CD14-positive monocyte (primary cell): ENCODE results near the gene IKZF1. TPM values are rescaled to one million over a fixed set of nuclear protein-coding genes. Genes with fewer than 3 reads are reported as not detected.

Experiments
- DNase-seq, 3 donors: peaks; one replicate each; pipeline ENCODE4 v3.0.0-alpha.2; 2011 to 2022
- H2AFZ ChIP-seq: 2 replicates; pipeline ENCODE4 v1.6.0; 2012; ENCODE audit warnings: mild to moderate bottlenecking, low read depth, low read length, inconsistent platforms; ENCODE audit not compliant: insufficient read depth, poor library complexity, severe bottlenecking
- H3K27ac ChIP-seq, 2 donors: 1 replicate in 1 of 2; 2 replicates in 1 of 2; pipeline ENCODE4 v1.5.1; 2012 to 2013; ENCODE audit warnings: low read length in 2 of 2, control low read depth in 1 of 2, inconsistent platforms in 1 of 2, low read depth in 1 of 2, mild to moderate bottlenecking in 1 of 2
- H3K27me3 ChIP-seq, 2 donors: one replicate each; pipeline versions ENCODE4 v1.6.0 to v1.6.1; 2011 to 2013; ENCODE audit warnings: low read length in 2 of 2; ENCODE audit not compliant: control insufficient read depth in 2 of 2, insufficient read depth in 2 of 2
- H3K36me3 ChIP-seq, 2 donors: replicated peaks in 1 of 2; 1 replicate in 1 of 2; 2 replicates in 1 of 2; pipeline versions ENCODE4 v1.5.1 to v1.6.1; 2012 to 2013; ENCODE audit warnings: low read length in 2 of 2, control low read depth in 1 of 2, inconsistent platforms in 1 of 2, mild to moderate bottlenecking in 1 of 2; ENCODE audit not compliant: insufficient read depth in 2 of 2, control insufficient read depth in 1 of 2
- H3K4me1 ChIP-seq, 2 donors: 1 replicate in 1 of 2; 2 replicates in 1 of 2; pipeline versions ENCODE4 v1.5.1 to v1.6.1; 2012 to 2013; ENCODE audit warnings: low read length in 2 of 2, control low read depth in 1 of 2, inconsistent platforms in 1 of 2, mild to moderate bottlenecking in 1 of 2, moderate library complexity in 1 of 2; ENCODE audit not compliant: insufficient read depth in 2 of 2, control insufficient read depth in 1 of 2
- H3K4me2 ChIP-seq: replicated peaks from 2 replicates; pipeline ENCODE3; 2012; ENCODE audit warnings: low read length, moderate library complexity, mild to moderate bottlenecking; ENCODE audit not compliant: poor library complexity, severe bottlenecking; ENCODE audit errors: extremely low read depth
- H3K4me3 ChIP-seq, 3 experiments: fragments of 200-600 bp in 1 of 3; sonication (generic) in 1 of 3; replicated peaks in 1 of 3; 1 replicate in 2 of 3; 2 replicates in 1 of 3; pipeline ENCODE4 v1.5.1; 2011 to 2013; ENCODE audit warnings: low read length in 3 of 3, mild to moderate bottlenecking in 3 of 3, control low read depth in 2 of 3, low read depth in 2 of 3, inconsistent platforms in 1 of 3, moderate library complexity in 1 of 3
- H3K79me2 ChIP-seq: 2 replicates; pipeline ENCODE4 v1.6.0; 2012; ENCODE audit warnings: mild to moderate bottlenecking, control low read depth, inconsistent platforms, low read length, moderate library complexity; ENCODE audit not compliant: insufficient read depth
- H3K9ac ChIP-seq: 2 replicates; pipeline ENCODE4 v1.6.0; 2017; ENCODE audit warnings: low read length, mild to moderate bottlenecking; ENCODE audit not compliant: insufficient read depth, poor library complexity, severe bottlenecking
- H3K9me3 ChIP-seq, 2 donors: replicated peaks in 1 of 2; 1 replicate in 1 of 2; 2 replicates in 1 of 2; pipeline versions ENCODE4 v1.5.1 to v1.6.1; 2012 to 2013; ENCODE audit warnings: low read length in 2 of 2, control low read depth in 1 of 2; ENCODE audit not compliant: control insufficient read depth in 1 of 2, insufficient read depth in 1 of 2
- H4K20me1 ChIP-seq: 2 replicates; pipeline ENCODE4 v1.6.0; 2012; ENCODE audit warnings: mild to moderate bottlenecking, low read length, control low read depth, moderate library complexity; ENCODE audit not compliant: insufficient read depth
- H3K27ac Mint-ChIP-seq, 7 donors: one replicate each; pipeline ENCODE4 v1.8.0; 2020; ENCODE audit warnings: mild to moderate bottlenecking in 7 of 7, mixed read lengths in 7 of 7, moderate library complexity in 6 of 7, inconsistent platforms in 2 of 7
- H3K27me3 Mint-ChIP-seq, 3 donors: one replicate each; pipeline ENCODE4 v1.8.0; 2021 to 2022; ENCODE audit warnings: low read depth in 3 of 3, mild to moderate bottlenecking in 3 of 3, mixed read lengths in 3 of 3, moderate library complexity in 3 of 3, inconsistent platforms in 1 of 3
- H3K36me3 Mint-ChIP-seq, 2 donors: one replicate each; pipeline ENCODE4 v1.8.0; 2020; ENCODE audit warnings: mixed read lengths in 2 of 2, inconsistent platforms in 1 of 2, mild to moderate bottlenecking in 1 of 2
- H3K4me1 Mint-ChIP-seq: one replicate; pipeline ENCODE4 v1.8.0; 2020; ENCODE audit warnings: mild to moderate bottlenecking, mixed read lengths
- H3K4me3 Mint-ChIP-seq, 2 donors: one replicate each; pipeline ENCODE4 v1.8.0; 2020; ENCODE audit warnings: mild to moderate bottlenecking in 2 of 2, mixed read lengths in 2 of 2, moderate library complexity in 1 of 2
- H3K9me3 Mint-ChIP-seq, 7 donors: one replicate each; pipeline ENCODE4 v1.8.0; 2020 to 2022; ENCODE audit warnings: mixed read lengths in 7 of 7, mild to moderate bottlenecking in 6 of 7, moderate library complexity in 6 of 7, inconsistent platforms in 2 of 7
- WGBS: methylation state at CpG from one replicate; pipeline ENCODE4 v1.1.5; 2013; ENCODE audit warnings: missing lambda C conversion rate; ENCODE audit not compliant: insufficient coverage; 5-methylcytosine and 5-hydroxymethylcytosine counted together
- intact Hi-C, 2 donors: fragments of 100-400 bp; cut with micrococcal nuclease; formaldehyde crosslinking; loops; one replicate each; pipeline versions ENCODE4 v1.15.0 to v1.15.1; 2023
- polyA plus RNA-seq, 3 donors: library from polyadenylated mRNA; depleted of rRNA in 1 of 3; unstranded in 2 of 3; stranded (reverse) in 1 of 3; fragments of 300-500 nt in 2 of 3; fragments of >200 nt in 1 of 3; fragmentation: Illumina TruSeq in 2 of 3; gene quantifications; 1 replicate in 2 of 3; 2 replicates in 1 of 3; pipeline ENCODE4 v1.2.3, GENCODE V29; 2012 to 2021
- TF ChIP-seq, protein P1 (sequence below): fragments of 200-600 bp; IDR thresholded peaks from one replicate; pipeline ENCODE4 v1.8.0; 2022; ENCODE audit warnings: antibody characterized with exemption, mild to moderate bottlenecking

The IKZF1 gene
- polyA plus RNA-seq, 3 donors: 38.4 to 130 (median 80.2) TPM

DNA sequence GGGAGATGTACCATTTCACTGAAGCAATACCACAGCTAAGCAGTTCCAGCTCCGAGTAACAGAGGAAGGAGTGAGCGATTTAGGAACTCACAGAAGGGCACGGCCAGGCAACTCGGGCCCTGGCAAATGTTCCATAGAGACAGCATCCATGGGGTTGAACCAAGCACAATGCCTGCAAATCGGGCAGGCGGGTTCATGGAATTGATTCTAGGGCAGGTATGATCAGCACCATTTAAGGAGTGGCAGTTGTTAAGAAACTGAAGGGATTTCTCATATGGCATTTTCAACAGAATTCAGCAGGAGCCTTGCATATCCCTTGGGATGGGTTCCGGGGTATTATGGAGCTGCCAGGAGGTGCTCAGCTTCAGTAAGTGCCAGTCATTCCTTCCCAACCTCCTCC, 66.4 kb downstream of the IKZF1 start:
- H3K79me2 ChIP-seq: peaks cover 97% of the 10 kb centered on the region

DNA sequence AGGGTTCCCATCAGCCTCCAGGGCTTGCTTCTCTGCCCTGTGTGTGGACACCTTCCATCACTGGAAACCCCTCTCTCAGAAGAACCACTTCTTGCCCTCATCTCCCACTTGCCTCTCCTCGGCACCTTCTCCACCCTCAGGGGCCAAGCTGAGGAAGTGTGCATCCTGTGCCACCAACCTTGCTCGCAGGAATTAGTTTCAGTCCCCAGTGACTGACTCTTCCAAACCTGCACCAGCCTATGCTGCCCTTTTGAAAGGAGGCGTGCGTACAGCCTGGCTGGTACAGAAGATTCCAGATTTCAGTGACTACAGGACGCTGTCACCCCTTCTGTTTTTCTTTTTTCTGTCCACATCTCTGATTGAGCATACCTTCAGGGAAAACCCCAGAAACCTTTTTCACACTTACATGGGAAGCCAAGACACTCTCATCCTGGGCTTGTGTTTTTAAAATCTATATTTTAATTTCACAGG, 67.1 kb downstream of the IKZF1 start:
- no peak overlapping the region for H3K4me3 Mint-ChIP-seq
- Histone ChIP-seq H4K20me1 (peaks cover 98% of the 10 kb centered on the region), H3K79me2 (peaks cover 98% of the 10 kb centered on the region), H3K4me2 (no peak overlapping the region), H3K27ac (peak overlapping the region in 1 of 2 donors; percentile 59), H3K9ac (no peak overlapping the region), H2AFZ (no peak overlapping the region), H3K9me3 (peaks cover 0 to 6% of the 10 kb centered on the region in 2 donors), H3K4me1 (no peaks in the 10 kb centered on the region), H3K27me3 (no peaks in the 10 kb centered on the region), H3K36me3 (peaks cover 75 to 98% of the 10 kb centered on the region in 2 donors), H3K4me3 (no peak overlapping the region)
- TF ChIP-seq, protein P1, sequence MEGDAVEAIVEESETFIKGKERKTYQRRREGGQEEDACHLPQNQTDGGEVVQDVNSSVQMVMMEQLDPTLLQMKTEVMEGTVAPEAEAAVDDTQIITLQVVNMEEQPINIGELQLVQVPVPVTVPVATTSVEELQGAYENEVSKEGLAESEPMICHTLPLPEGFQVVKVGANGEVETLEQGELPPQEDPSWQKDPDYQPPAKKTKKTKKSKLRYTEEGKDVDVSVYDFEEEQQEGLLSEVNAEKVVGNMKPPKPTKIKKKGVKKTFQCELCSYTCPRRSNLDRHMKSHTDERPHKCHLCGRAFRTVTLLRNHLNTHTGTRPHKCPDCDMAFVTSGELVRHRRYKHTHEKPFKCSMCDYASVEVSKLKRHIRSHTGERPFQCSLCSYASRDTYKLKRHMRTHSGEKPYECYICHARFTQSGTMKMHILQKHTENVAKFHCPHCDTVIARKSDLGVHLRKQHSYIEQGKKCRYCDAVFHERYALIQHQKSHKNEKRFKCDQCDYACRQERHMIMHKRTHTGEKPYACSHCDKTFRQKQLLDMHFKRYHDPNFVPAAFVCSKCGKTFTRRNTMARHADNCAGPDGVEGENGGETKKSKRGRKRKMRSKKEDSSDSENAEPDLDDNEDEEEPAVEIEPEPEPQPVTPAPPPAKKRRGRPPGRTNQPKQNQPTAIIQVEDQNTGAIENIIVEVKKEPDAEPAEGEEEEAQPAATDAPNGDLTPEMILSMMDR: no peak
- peaks cover 5% of the 10 kb centered on the region for H3K4me1 Mint-ChIP-seq
- H3K27ac Mint-ChIP-seq: peak overlapping the region in 6 of 7 donors; percentile 18 to 67 (median 34)
- no peak for DNase-seq
- peaks cover 70 to 82% of the 10 kb centered on the region in 2 donors for H3K36me3 Mint-ChIP-seq
- H3K27me3 Mint-ChIP-seq: no peaks in the 10 kb centered on the region
- intact Hi-C loops: loop anchor here in 1 of 2 donors (5.0 kb wide), 1 partner anchor 224 kb away; no protein-coding TSS in a partner anchor
- peaks cover 2 to 3% (median 3%) of the 10 kb centered on the region in 7 donors for H3K9me3 Mint-ChIP-seq
- 96% methylated on average over 5 of the region's 5 CpGs for WGBS

More for the DNA sequence above, 66.4 kb downstream of the IKZF1 start:
- no peak for DNase-seq
- H3K9me3 ChIP-seq: peaks cover 0 to 6% of the 10 kb centered on the region in 2 donors
- intact Hi-C loops: loop anchor here in 1 of 2 donors (5.0 kb wide), 1 partner anchor 224 kb away; no protein-coding TSS in a partner anchor
- no peak overlapping the region for H2AFZ ChIP-seq
- H3K27ac ChIP-seq: peak overlapping the region in 1 of 2 donors; percentile 59
- Mint-ChIP-seq H3K27me3 (no peaks in the 10 kb centered on the region), H3K4me3 (no peak overlapping the region), H3K36me3 (peaks cover 71 to 84% of the 10 kb centered on the region in 2 donors), H3K4me1 (peaks cover 5% of the 10 kb centered on the region), H3K9me3 (peaks cover 2 to 3% (median 3%) of the 10 kb centered on the region in 7 donors), H3K27ac (peak overlapping the region in 5 of 7 donors; percentile 6 to 72 (median 14))
- H3K4me1 ChIP-seq: no peaks in the 10 kb centered on the region
- peaks cover 98% of the 10 kb centered on the region for H4K20me1 ChIP-seq
- WGBS: 98% methylated on average over 5 of the region's 7 CpGs
- no peaks in the 10 kb centered on the region for H3K27me3 ChIP-seq
- H3K4me2 ChIP-seq: no peak overlapping the region
- TF ChIP-seq, protein P1: no peak
- no peak overlapping the region for H3K9ac ChIP-seq
- peaks cover 74 to 98% of the 10 kb centered on the region in 2 donors for H3K36me3 ChIP-seq
- no peak overlapping the region for H3K4me3 ChIP-seq
